ENCODE results near the gene NYNRIN.

Gene NYNRIN

DNA sequence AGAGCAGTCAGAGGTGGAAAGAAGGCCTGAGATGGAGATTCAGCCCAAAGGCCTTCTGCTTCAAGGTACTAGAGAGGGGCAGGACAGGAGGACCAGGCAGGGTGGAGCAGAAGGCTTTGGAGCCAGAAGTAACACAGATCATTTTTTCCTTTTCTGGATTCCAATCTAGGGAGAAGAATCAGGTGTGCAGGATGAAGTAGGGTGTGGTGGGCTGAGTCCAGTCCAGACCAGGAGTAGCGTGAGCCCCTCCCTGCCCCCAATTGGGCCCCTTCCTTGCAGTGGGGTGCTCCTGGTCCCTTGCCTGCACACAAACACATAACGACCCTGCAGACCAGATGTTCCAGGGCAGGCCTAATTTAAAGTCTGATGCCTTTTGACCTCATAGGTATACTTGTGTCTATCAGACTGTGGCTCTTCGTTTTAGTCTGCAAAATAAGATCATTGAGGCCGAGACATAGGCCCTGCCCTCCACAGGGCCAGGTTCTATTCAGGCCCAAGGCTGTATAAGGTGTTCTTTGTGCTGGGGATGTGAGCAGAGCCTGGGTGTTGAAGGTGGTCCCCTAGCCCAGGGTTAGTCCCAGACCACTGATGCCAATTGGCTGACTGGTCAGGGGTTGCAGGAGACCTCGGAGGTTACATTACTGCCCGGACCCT is 1.0 kb upstream of the NYNRIN start:
- H3K4me3 ChIP-seq (ENCODE audit: low read depth in 1 of 2, low read length in 2 of 2), result no peak overlapping the region

DNA sequence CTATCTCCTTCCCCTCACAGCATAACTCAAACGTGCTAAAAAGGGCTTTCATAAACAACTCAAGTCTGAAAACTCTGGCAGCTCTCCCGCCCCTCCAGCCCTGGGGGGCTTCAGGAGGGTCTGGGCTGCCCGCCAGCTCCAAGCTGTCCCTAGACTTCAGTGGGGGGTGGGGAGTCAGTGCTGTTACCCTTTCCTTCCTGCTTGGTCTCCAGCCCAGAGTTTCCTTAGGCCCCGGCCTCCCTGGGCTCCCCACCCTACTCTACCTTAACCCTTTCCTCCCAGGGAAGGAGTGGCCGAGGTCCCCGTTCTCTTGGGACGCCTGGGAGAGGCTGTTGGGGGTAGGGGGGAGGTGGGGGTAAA is 530 bp upstream of the NYNRIN start:
- Histone ChIP-seq H3K27ac (ENCODE audit: low read length) (no peak overlapping the region), H3K27me3 (ENCODE audit: low read depth, low read length) (no peaks in the 10 kb centered on the region), H3K9me3 (ENCODE audit: control insufficient read depth in 1 of 2, low read length in 2 of 2) (no peaks in the 10 kb centered on the region), H3K4me1 (ENCODE audit: control insufficient read depth in 1 of 2, insufficient read depth in 2 of 2, low read length in 2 of 2) (peaks cover 4 to 34% of the 10 kb centered on the region in 2 donors), H3K4me3 (ENCODE audit: low read depth in 1 of 2, low read length in 2 of 2) (peak overlapping the region in 1 of 2 donors; percentile 78), H3K36me3 (ENCODE audit: control insufficient read depth in 1 of 2, insufficient read depth in 2 of 2, low read length in 2 of 2) (no peaks in the 10 kb centered on the region)

More for the DNA sequence above, 1.0 kb upstream of the NYNRIN start:
- Histone ChIP-seq H3K36me3 (ENCODE audit: control insufficient read depth in 1 of 2, insufficient read depth in 2 of 2, low read length in 2 of 2) (no peaks in the 10 kb centered on the region), H3K27ac (ENCODE audit: low read length) (no peak overlapping the region), H3K4me1 (ENCODE audit: control insufficient read depth in 1 of 2, insufficient read depth in 2 of 2, low read length in 2 of 2) (peaks cover 0 to 29% of the 10 kb centered on the region in 2 donors), H3K27me3 (ENCODE audit: low read depth, low read length) (no peaks in the 10 kb centered on the region), H3K9me3 (ENCODE audit: control insufficient read depth in 1 of 2, low read length in 2 of 2) (no peaks in the 10 kb centered on the region)

DNA sequence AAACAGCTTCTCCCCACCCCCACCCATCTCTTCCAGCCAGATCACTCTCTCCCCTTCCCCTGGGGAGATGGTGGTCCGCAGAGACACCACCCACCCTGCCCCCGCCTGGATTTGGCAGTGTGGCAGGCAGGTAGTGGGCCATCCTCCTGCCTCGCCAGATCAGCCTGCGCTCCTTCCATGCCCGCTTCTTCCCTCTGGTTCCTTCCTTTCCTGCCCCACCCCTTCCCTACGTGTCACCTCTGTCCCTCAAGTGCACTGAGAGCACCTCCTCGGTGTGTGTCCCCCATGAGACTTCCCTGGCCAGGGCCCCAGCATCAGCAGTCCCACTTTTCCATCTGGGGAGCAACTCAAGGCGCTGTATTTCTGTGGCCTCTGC is 632 bp downstream of the NYNRIN start:
- Histone ChIP-seq H3K36me3 (ENCODE audit: control insufficient read depth in 1 of 2, insufficient read depth in 2 of 2, low read length in 2 of 2) (no peaks in the 10 kb centered on the region), H3K4me3 (ENCODE audit: low read depth in 1 of 2, low read length in 2 of 2) (peak overlapping the region; percentile 62 to 78), H3K27me3 (ENCODE audit: low read depth, low read length) (no peaks in the 10 kb centered on the region), H3K27ac (ENCODE audit: low read length) (no peak overlapping the region), H3K9me3 (ENCODE audit: control insufficient read depth in 1 of 2, low read length in 2 of 2) (no peaks in the 10 kb centered on the region), H3K4me1 (ENCODE audit: control insufficient read depth in 1 of 2, insufficient read depth in 2 of 2, low read length in 2 of 2) (peaks cover 4 to 39% of the 10 kb centered on the region in 2 donors)

DNA sequence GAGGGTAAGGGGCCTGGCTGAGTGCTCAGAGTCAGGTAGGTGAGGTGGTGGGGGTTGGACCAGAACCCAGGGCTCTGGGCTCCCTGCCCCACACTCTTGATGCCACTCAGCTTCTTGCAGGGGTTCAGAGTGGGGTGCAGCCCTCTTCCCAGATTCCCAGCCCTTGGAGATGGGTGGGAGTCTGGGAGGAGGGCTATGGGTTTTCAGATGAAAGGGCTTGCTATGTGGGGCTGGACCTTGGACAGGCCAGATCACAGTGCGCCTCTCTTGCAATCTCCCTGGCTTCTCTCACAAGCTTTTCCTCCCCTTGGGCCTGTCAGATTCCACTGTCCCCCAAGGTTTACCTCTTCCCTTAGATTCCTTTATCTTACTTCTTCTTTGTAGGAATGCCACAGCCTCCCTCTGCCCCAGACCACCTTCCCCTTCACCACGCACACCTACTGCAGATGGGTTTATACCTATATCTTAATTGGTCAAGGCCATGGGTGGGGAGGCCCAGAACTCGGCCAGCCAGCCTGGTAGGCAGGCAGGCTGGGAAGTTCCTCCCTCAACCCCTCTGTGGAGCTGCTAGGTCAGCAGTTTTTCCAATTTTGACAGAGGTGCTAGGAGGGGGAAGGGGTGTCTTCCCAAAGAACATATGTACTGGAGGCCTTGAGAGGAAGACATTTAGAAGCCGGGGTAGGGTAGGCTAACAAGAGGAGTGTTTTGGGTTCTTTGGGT is 1.4 kb downstream of the NYNRIN start:
- no peaks in the 10 kb centered on the region for H3K9me3 ChIP-seq (ENCODE audit: control insufficient read depth in 1 of 2, low read length in 2 of 2)
- H3K4me1 ChIP-seq (ENCODE audit: control insufficient read depth in 1 of 2, insufficient read depth in 2 of 2, low read length in 2 of 2), result peaks cover 4 to 39% of the 10 kb centered on the region in 2 donors
- no peak overlapping the region for H3K27ac ChIP-seq (ENCODE audit: low read length)
- no peaks in the 10 kb centered on the region for H3K36me3 ChIP-seq (ENCODE audit: control insufficient read depth in 1 of 2, insufficient read depth in 2 of 2, low read length in 2 of 2)
- no peaks in the 10 kb centered on the region for H3K27me3 ChIP-seq (ENCODE audit: low read depth, low read length)
- H3K4me3 ChIP-seq (ENCODE audit: low read depth in 1 of 2, low read length in 2 of 2), result peak overlapping the region; percentile 62 to 78

DNA sequence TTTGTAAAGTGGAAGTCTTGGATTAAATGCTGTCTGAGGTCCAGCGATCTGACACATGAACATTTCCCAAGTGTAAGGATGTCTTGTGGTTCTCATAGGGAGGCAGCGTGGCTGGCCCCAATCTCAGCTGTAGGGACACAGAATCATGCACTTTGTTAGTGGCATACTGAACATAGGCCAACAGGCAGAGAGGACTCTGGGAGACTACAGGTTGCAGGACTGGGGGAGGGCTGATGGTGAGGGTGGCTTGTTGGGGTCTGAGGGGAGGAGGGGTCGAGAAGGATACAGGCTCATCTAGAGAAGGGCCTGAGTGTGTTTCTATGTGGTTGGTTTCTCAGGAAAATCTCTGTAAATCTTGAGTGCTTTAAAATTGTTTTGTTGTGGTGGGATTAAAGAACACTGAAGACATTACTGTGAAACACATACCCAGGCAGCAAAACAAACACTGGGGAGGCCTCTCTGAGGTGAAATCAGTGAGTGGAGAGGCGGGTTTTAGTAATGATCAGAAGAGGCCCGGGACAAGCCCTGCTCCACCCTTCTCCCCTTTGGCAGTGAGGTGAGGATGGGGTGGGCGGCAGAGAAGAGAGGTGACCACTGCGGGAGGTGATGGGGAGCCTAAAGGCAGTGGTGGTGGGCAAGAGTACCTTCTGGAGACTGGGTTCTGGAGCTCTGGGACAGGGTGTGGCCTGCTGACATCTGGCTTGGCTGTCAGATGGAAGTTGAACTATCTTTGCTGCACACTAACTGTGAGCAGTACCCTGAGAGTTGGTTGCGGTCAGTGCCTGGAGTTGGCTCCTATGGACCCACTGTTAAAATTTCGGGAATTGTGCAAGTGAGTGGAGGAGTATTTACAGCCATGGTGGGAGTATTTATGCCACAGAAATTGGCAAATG is 3.3 kb downstream of the NYNRIN start:
- peaks cover 4 to 39% of the 10 kb centered on the region in 2 donors for H3K4me1 ChIP-seq (ENCODE audit: control insufficient read depth in 1 of 2, insufficient read depth in 2 of 2, low read length in 2 of 2)
- no peak overlapping the region for H3K27ac ChIP-seq (ENCODE audit: low read length)
- H3K9me3 ChIP-seq (ENCODE audit: control insufficient read depth in 1 of 2, low read length in 2 of 2), result no peaks in the 10 kb centered on the region
- H3K27me3 ChIP-seq (ENCODE audit: low read depth, low read length), result no peaks in the 10 kb centered on the region
- no peak overlapping the region for H3K4me3 ChIP-seq (ENCODE audit: low read depth in 1 of 2, low read length in 2 of 2)
- H3K36me3 ChIP-seq (ENCODE audit: control insufficient read depth in 1 of 2, insufficient read depth in 2 of 2, low read length in 2 of 2), result peaks cover 0 to 3% of the 10 kb centered on the region in 2 donors

DNA sequence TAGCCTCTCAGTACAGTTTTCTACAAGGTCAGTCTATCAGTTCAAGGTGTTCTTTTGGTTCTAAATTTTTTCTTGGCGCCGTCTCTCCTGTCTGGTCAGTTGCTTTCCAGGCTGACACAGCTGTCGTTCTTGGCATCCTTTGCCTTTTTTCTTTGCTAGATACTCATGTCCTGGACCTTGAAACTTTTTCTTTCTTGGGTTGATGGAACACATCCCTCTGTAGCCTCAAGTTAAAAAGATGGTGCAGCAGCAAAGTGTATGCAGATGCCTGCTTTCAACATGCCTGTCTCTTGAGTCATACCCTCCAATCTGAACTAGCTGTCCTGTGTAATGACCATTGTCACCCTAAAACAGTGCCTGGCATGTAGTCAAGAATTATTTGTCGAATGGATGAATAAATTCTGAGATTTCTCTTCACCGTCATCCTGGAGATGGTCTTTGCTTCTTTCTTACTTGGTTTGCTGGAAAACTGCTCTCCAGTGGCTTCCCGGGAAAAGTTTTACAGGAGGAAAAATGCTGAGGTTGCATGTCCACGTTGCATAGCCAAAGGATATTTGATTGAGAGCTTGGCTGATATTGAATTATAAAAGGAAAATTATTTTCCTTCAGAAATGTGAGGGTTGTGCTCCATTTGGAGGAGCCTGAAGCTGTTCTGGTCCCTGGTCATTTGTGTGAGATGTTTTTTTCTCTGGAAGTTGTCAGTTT is 4.6 kb downstream of the NYNRIN start:
- no peaks in the 10 kb centered on the region for H3K27me3 ChIP-seq (ENCODE audit: low read depth, low read length)
- H3K36me3 ChIP-seq (ENCODE audit: control insufficient read depth in 1 of 2, insufficient read depth in 2 of 2, low read length in 2 of 2), result peaks cover 4% of the 10 kb centered on the region in 2 donors
- H3K4me1 ChIP-seq (ENCODE audit: control insufficient read depth in 1 of 2, insufficient read depth in 2 of 2, low read length in 2 of 2), result peaks cover 4 to 31% of the 10 kb centered on the region in 2 donors
- no peak overlapping the region for H3K4me3 ChIP-seq (ENCODE audit: low read depth in 1 of 2, low read length in 2 of 2)
- no peaks in the 10 kb centered on the region for H3K9me3 ChIP-seq (ENCODE audit: control insufficient read depth in 1 of 2, low read length in 2 of 2)
- H3K27ac ChIP-seq (ENCODE audit: low read length), result no peak overlapping the region

DNA sequence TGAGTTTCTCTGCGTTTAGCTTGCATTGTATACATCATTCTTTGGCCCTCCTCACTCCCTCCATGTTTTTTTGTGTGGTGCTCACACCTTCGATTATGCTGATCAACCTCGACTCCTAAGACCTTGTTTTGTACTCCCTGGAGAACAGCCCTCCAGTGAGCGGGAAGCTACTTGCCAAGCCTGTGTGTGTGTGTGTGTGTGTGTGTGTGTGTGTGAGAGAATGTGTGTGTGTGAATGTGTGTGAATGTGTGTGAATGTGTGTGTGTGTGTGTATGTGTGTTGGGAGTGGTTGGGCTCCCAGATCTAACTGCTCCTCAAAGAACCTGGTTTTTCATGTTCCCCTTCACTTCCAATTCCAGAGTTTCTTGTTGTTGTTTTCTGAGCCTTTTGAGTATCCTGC is 6.0 kb downstream of the NYNRIN start:
- Histone ChIP-seq H3K9me3 (ENCODE audit: control insufficient read depth in 1 of 2, low read length in 2 of 2) (no peaks in the 10 kb centered on the region), H3K36me3 (ENCODE audit: control insufficient read depth in 1 of 2, insufficient read depth in 2 of 2, low read length in 2 of 2) (peaks cover 4 to 15% of the 10 kb centered on the region in 2 donors), H3K4me1 (ENCODE audit: control insufficient read depth in 1 of 2, insufficient read depth in 2 of 2, low read length in 2 of 2) (peaks cover 4 to 29% of the 10 kb centered on the region in 2 donors), H3K27me3 (ENCODE audit: low read depth, low read length) (no peaks in the 10 kb centered on the region), H3K27ac (ENCODE audit: low read length) (no peak overlapping the region), H3K4me3 (ENCODE audit: low read depth in 1 of 2, low read length in 2 of 2) (no peak overlapping the region)

DNA sequence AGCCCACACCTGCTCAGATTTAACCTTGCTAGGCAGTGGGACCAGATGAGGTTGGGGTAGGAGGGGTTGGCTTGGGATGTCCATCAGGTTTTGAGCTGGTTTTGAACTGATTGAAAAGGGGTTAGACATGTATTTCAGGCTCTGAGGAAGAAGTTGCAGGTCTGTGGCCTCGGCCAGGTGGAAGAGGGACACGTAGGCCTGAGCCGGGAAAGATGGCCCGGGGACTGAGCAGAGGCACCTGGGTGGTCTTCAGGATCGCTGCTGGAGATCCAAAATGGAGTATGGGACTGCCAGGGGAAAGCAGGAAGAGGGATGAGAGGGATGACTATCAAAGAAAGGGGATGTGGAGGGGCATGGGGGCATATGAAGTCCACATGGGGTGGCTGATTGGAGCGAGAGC is 7.6 kb downstream of the NYNRIN start:
- H3K36me3 ChIP-seq (ENCODE audit: control insufficient read depth in 1 of 2, insufficient read depth in 2 of 2, low read length in 2 of 2), result peaks cover 13 to 24% of the 10 kb centered on the region in 2 donors

DNA sequence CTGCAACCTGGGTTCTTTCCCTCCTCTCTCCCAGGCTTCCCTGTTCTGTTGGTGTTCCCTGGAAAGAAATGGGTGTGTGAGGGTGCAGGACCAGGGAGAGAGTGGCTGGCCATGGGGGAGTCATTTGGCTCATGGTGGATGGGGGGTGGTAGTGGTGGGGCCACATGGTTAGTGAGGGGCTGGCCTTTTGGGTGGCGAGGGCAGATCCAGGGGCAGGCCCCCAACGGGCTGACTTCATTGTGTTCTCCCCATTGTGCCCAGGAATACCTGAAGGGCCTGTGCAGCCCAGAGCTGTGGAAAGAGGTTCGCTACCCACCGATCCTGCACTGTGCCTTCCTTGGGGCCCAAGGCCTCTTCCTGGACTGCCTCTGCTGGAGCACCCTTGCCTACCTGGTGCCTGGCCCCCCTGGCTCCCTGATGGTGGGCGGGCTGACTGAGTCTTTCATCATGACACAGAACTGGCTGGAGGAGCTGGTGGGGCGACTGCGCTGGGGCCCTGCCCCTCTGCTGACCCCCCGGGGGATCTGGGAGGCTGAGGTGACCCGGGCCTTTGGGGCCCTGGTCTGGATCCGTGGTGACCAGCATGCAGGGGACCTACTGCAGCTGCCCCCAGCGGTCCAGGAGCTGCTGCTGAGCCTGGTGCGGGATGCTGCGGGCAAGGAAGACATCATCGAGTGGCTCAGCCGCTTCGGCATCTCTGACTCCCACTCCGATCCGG is 9.0 kb downstream of the NYNRIN start:
- H3K27ac ChIP-seq (ENCODE audit: low read length), result no peak overlapping the region
- peaks cover 4 to 16% of the 10 kb centered on the region in 2 donors for H3K4me1 ChIP-seq (ENCODE audit: control insufficient read depth in 1 of 2, insufficient read depth in 2 of 2, low read length in 2 of 2)
- peaks cover 14 to 24% of the 10 kb centered on the region in 2 donors for H3K36me3 ChIP-seq (ENCODE audit: control insufficient read depth in 1 of 2, insufficient read depth in 2 of 2, low read length in 2 of 2)
- H3K4me3 ChIP-seq (ENCODE audit: low read depth in 1 of 2, low read length in 2 of 2), result no peak overlapping the region
- H3K27me3 ChIP-seq (ENCODE audit: low read depth, low read length), result no peaks in the 10 kb centered on the region
- H3K9me3 ChIP-seq (ENCODE audit: control insufficient read depth in 1 of 2, low read length in 2 of 2), result no peaks in the 10 kb centered on the region

More for the DNA sequence above, 7.6 kb downstream of the NYNRIN start:
- Histone ChIP-seq H3K4me3 (ENCODE audit: low read depth in 1 of 2, low read length in 2 of 2) (no peak overlapping the region), H3K4me1 (ENCODE audit: control insufficient read depth in 1 of 2, insufficient read depth in 2 of 2, low read length in 2 of 2) (peaks cover 4 to 21% of the 10 kb centered on the region in 2 donors), H3K27ac (ENCODE audit: low read length) (no peak overlapping the region), H3K27me3 (ENCODE audit: low read depth, low read length) (no peaks in the 10 kb centered on the region), H3K9me3 (ENCODE audit: control insufficient read depth in 1 of 2, low read length in 2 of 2) (no peaks in the 10 kb centered on the region)

DNA sequence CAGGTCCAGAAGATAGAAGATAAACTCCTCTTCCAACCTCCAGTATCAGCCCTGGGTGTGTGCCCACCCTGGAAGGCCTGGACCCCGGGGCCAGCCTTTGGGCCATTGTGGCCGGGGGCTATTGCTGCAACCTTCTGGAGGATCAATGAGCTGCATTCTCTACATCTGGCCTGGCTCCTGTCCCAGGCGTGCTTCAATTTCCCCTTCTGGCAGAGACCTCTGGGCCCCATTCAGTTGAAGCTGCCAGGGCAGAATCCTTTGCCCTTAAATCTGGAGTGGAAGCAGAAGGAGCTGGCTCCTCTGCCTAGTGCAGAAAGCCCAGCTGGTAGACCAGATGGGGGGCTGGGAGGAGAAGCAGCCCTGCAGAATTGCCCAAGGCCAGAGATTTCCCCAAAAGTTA is 10.0 kb downstream of the NYNRIN start:
- Histone ChIP-seq H3K4me1 (ENCODE audit: control insufficient read depth in 1 of 2, insufficient read depth in 2 of 2, low read length in 2 of 2) (peaks cover 0 to 6% of the 10 kb centered on the region in 2 donors), H3K27ac (ENCODE audit: low read length) (no peak overlapping the region), H3K27me3 (ENCODE audit: low read depth, low read length) (no peaks in the 10 kb centered on the region), H3K9me3 (ENCODE audit: control insufficient read depth in 1 of 2, low read length in 2 of 2) (no peaks in the 10 kb centered on the region), H3K36me3 (ENCODE audit: control insufficient read depth in 1 of 2, insufficient read depth in 2 of 2, low read length in 2 of 2) (peaks cover 18 to 30% of the 10 kb centered on the region in 2 donors), H3K4me3 (ENCODE audit: low read depth in 1 of 2, low read length in 2 of 2) (no peak overlapping the region)
